GM23338 (cell line): ENCODE results near the gene CHIC2.

Experiments
- CREB1 ChIP-seq: fragments of 250-450 bp; sonication (Bioruptor Pico); IDR thresholded peaks from 2 replicates; pipeline ENCODE4 v1.5.0; 2020; ENCODE audit warnings: low read depth, mild to moderate bottlenecking, moderate library complexity
- CTCF ChIP-seq, 2 experiments: fragments of 200-600 bp in 1 of 2; sonication (generic) in 1 of 2; conservative IDR thresholded peaks; 2 replicates each; pipeline versions ENCODE4 v1.5.1 to v1.6.1; 2016 to 2017; ENCODE audit warnings: antibody characterized with exemption in 2 of 2, low read depth in 2 of 2, mild to moderate bottlenecking in 2 of 2, moderate library complexity in 1 of 2
- ETS1 ChIP-seq: IDR thresholded peaks from 2 replicates; pipeline ENCODE4 v1.6.1; 2016; ENCODE audit warnings: antibody characterized with exemption
- EZH2 ChIP-seq: fragments of 200-600 bp; sonication (generic); IDR thresholded peaks from one replicate; pipeline ENCODE4 v1.8.0; 2017; ENCODE audit warnings: antibody characterized with exemption, mild to moderate bottlenecking, low read depth; ENCODE audit not compliant: unreplicated experiment
- EZH2phosphoT487 ChIP-seq: fragments of 200-600 bp; sonication (generic); IDR thresholded peaks from one replicate; pipeline ENCODE4 v1.8.1; 2018; ENCODE audit warnings: antibody characterized with exemption; ENCODE audit not compliant: unreplicated experiment
- JUNB ChIP-seq: IDR thresholded peaks from one replicate; pipeline ENCODE4 v1.6.1; 2016; ENCODE audit warnings: antibody characterized with exemption; ENCODE audit not compliant: unreplicated experiment
- POLR2AphosphoS5 ChIP-seq: IDR thresholded peaks from 2 replicates; pipeline ENCODE4 v1.6.1; 2016; ENCODE audit warnings: antibody characterized with exemption, low read depth
- REST ChIP-seq: IDR thresholded peaks from one replicate; pipeline ENCODE4 v1.6.1; 2018; ENCODE audit warnings: antibody characterized with exemption; ENCODE audit not compliant: unreplicated experiment
- STAT1 ChIP-seq: IDR thresholded peaks from one replicate; pipeline ENCODE4 v1.6.1; 2016; ENCODE audit warnings: antibody characterized with exemption; ENCODE audit not compliant: unreplicated experiment
- ZNF331 ChIP-seq: fragments of 250-450 bp; sonication (Bioruptor Pico); IDR thresholded peaks from 2 replicates; pipeline ENCODE4 v1.5.0; 2020; ENCODE audit warnings: low read depth, mild to moderate bottlenecking, moderate library complexity
- TF ChIP-seq, protein P1 (sequence below): fragments of 250-450 bp; sonication (Bioruptor Pico); IDR thresholded peaks from 2 replicates; pipeline ENCODE4 v1.5.0; 2020; ENCODE audit warnings: mild to moderate bottlenecking, moderate library complexity

DNA sequence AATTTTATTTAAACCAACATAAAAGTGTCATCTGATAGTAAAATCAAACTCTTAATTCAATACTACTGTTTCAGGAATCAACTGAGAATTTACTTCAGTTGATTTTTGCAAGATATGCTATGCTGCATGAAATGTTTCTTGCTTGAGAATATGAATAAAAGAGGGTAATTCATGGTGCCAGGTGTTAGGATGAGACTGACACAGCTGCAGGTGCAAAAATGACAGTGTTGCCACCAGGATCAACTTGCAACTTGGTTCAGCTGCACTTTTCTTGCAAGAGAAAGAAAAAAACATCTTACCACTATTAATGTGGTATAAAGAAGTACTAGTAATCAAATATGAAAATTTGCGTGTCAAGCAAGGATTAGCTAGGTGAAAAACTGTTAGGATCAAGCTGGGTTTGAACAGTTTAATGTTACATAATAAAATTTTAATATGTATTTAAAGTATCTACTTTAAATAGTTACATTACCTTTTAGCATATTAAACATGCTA is 49.7 kb downstream of the CHIC2 start:
- TF ChIP-seq CTCF (conservative IDR thresholded peaks at IDR 0.05; ENCODE audit: low read depth in 2 of 2) (no peak), POLR2AphosphoS5 (no peak), CREB1 (no peak), ZNF331 (no peak), JUNB (no peak), REST (no peak), EZH2phosphoT487 (no peak), STAT1 (no peak), EZH2 (no peak), ETS1 (no peak)
- TF ChIP-seq, protein P1, sequence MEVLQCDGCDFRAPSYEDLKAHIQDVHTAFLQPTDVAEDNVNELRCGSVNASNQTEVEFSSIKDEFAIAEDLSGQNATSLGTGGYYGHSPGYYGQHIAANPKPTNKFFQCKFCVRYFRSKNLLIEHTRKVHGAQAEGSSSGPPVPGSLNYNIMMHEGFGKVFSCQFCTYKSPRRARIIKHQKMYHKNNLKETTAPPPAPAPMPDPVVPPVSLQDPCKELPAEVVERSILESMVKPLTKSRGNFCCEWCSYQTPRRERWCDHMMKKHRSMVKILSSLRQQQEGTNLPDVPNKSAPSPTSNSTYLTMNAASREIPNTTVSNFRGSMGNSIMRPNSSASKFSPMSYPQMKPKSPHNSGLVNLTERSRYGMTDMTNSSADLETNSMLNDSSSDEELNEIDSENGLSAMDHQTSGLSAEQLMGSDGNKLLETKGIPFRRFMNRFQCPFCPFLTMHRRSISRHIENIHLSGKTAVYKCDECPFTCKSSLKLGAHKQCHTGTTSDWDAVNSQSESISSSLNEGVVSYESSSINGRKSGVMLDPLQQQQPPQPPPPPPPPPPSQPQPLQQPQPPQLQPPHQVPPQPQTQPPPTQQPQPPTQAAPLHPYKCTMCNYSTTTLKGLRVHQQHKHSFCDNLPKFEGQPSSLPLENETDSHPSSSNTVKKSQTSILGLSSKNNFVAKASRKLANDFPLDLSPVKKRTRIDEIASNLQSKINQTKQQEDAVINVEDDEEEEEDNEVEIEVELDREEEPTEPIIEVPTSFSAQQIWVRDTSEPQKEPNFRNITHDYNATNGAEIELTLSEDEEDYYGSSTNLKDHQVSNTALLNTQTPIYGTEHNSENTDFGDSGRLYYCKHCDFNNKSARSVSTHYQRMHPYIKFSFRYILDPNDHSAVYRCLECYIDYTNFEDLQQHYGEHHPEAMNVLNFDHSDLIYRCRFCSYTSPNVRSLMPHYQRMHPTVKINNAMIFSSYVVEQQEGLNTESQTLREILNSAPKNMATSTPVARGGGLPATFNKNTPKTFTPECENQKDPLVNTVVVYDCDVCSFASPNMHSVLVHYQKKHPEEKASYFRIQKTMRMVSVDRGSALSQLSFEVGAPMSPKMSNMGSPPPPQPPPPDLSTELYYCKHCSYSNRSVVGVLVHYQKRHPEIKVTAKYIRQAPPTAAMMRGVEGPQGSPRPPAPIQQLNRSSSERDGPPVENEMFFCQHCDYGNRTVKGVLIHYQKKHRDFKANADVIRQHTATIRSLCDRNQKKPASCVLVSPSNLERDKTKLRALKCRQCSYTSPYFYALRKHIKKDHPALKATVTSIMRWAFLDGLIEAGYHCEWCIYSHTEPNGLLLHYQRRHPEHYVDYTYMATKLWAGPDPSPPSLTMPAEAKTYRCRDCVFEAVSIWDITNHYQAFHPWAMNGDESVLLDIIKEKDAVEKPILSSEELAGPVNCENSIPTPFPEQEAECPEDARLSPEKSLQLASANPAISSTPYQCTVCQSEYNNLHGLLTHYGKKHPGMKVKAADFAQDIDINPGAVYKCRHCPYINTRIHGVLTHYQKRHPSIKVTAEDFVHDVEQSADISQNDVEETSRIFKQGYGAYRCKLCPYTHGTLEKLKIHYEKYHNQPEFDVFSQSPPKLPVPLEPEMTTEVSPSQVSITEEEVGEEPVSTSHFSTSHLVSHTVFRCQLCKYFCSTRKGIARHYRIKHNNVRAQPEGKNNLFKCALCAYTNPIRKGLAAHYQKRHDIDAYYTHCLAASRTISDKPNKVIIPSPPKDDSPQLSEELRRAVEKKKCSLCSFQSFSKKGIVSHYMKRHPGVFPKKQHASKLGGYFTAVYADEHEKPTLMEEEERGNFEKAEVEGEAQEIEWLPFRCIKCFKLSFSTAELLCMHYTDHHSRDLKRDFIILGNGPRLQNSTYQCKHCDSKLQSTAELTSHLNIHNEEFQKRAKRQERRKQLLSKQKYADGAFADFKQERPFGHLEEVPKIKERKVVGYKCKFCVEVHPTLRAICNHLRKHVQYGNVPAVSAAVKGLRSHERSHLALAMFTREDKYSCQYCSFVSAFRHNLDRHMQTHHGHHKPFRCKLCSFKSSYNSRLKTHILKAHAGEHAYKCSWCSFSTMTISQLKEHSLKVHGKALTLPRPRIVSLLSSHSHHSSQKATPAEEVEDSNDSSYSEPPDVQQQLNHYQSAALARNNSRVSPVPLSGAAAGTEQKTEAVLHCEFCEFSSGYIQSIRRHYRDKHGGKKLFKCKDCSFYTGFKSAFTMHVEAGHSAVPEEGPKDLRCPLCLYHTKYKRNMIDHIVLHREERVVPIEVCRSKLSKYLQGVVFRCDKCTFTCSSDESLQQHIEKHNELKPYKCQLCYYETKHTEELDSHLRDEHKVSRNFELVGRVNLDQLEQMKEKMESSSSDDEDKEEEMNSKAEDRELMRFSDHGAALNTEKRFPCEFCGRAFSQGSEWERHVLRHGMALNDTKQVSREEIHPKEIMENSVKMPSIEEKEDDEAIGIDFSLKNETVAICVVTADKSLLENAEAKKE (CRISPR knock-in tag), result no peak
